Activated CD8-positive, alpha-beta T cell treated with anti-CD3 and anti-CD28 coated beads for 36 hours (primary cell): ENCODE data around the gene DCD. TPM values are rescaled to one million over a fixed set of nuclear protein-coding genes. Genes with fewer than 3 reads are reported as not detected.
"Not testable (repeated sequence)": the region's sequence is repeated elsewhere in the genome, so short reads cannot be mapped to it uniquely, and the experiment has no call there.

Experiments used
- ATAC-seq: fragments of 200-7000 bp; cut with Tn5 transposase; one replicate; pipeline ENCODE4 v1.10.0; 2021; ENCODE audit warnings: mild to moderate bottlenecking, moderate library complexity
- CTCF ChIA-PET: fragments of 350-600 bp; sonication (Branson Sonifier 250); formaldehyde crosslinking; loops from one replicate; lab custom pipeline; 2021; ENCODE audit warnings: antibody characterized with exemption; lab: Charles Lee
- POLR2A ChIA-PET: fragments of 350-600 bp; sonication (Branson Sonifier 250); formaldehyde crosslinking; loops from one replicate; lab custom pipeline; 2021; ENCODE audit warnings: antibody characterized with exemption; lab: Charles Lee
- DNase-seq: peaks from one replicate; pipeline ENCODE4 v3.0.0-alpha.2; 2020
- H3K27ac Mint-ChIP-seq: one replicate; pipeline ENCODE4 v1.8.0; 2021; ENCODE audit warnings: mild to moderate bottlenecking, mixed read lengths
- H3K27me3 Mint-ChIP-seq: one replicate; pipeline ENCODE4 v1.8.0; 2021; ENCODE audit warnings: mixed read lengths
- H3K36me3 Mint-ChIP-seq: one replicate; pipeline ENCODE4 v1.8.0; 2021; ENCODE audit warnings: low read depth, mixed read lengths
- H3K4me1 Mint-ChIP-seq: one replicate; pipeline ENCODE4 v1.8.0; 2021; ENCODE audit warnings: low read depth, mixed read lengths
- H3K4me3 Mint-ChIP-seq: one replicate; pipeline ENCODE4 v1.8.0; 2021; ENCODE audit warnings: mild to moderate bottlenecking, moderate library complexity, mixed read lengths
- H3K9me3 Mint-ChIP-seq: one replicate; pipeline ENCODE4 v1.8.0; 2021; ENCODE audit warnings: mixed read lengths
- intact Hi-C: fragments of 100-400 bp; cut with micrococcal nuclease; formaldehyde crosslinking; loops from one replicate; pipeline ENCODE4 v1.10.0; 2022
- total RNA-seq, 2 experiments: library from RNA; stranded (reverse); gene quantifications; one replicate each; pipeline ENCODE4 v1.2.3, GENCODE V29; 2021
- TF ChIP-seq, protein P1 (sequence below): fragments of 200-600 bp; IDR thresholded peaks from one replicate; pipeline ENCODE4 v1.8.0; 2022; ENCODE audit warnings: antibody characterized with exemption, mild to moderate bottlenecking

Gene DCD
- total RNA-seq, 2 experiments from 2014 or later, result not detected

- Mint-ChIP-seq H3K4me3 (no peak overlapping the region), H3K27me3 (peaks cover 55% of the 10 kb centered on the region), H3K36me3 (no peaks in the 10 kb centered on the region), H3K27ac (no peak overlapping the region), H3K4me1 (no peaks in the 10 kb centered on the region), H3K9me3 (no peaks in the 10 kb centered on the region)
- ChIA-PET POLR2A (no interaction called here), CTCF (interaction anchor here (0.8 to 5.1 kb wide), 14 partner anchors 9 to 816 kb away, joined by 3 to 22 read pairs (median 4); no protein-coding TSS in a partner anchor)
- ATAC-seq (peak; percentile 78), DNase-seq (peak; percentile 66)
- intact Hi-C loops, result no loop called here
- TF ChIP-seq, protein P1, sequence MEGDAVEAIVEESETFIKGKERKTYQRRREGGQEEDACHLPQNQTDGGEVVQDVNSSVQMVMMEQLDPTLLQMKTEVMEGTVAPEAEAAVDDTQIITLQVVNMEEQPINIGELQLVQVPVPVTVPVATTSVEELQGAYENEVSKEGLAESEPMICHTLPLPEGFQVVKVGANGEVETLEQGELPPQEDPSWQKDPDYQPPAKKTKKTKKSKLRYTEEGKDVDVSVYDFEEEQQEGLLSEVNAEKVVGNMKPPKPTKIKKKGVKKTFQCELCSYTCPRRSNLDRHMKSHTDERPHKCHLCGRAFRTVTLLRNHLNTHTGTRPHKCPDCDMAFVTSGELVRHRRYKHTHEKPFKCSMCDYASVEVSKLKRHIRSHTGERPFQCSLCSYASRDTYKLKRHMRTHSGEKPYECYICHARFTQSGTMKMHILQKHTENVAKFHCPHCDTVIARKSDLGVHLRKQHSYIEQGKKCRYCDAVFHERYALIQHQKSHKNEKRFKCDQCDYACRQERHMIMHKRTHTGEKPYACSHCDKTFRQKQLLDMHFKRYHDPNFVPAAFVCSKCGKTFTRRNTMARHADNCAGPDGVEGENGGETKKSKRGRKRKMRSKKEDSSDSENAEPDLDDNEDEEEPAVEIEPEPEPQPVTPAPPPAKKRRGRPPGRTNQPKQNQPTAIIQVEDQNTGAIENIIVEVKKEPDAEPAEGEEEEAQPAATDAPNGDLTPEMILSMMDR, result peak; percentile 65
These were observed 32.2 kb upstream of the DCD start for GRCh38 chr12:54680374-54680773.

DNA sequence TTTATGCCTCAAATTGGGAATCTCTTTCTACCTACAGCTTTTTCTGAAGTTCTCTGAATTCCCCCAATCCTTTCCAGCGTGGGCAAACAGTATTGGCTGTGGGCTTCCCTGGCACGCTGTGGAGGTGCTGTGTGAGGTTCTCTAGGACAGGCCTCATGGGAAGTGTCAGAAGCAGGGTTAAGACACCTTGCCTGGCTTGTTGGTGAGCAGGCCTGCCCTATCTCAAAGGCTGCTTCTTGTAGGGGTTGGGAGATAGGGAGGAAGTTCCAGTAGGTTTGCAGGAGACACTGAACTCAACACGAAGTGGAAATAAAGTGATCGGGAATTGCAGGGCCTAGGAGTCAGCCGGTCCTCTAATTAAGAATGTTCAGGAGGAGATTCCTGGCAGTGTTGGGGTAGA is 30.0 kb upstream of the DCD start:
- no peaks in the 10 kb centered on the region for H3K36me3 Mint-ChIP-seq
- TF ChIP-seq, protein P1, result no peak
- DNase-seq, result no peak
- no peaks in the 10 kb centered on the region for H3K4me1 Mint-ChIP-seq
- no peak for ATAC-seq
- ChIA-PET POLR2A (no interaction called here), CTCF (interaction anchor here (5.1 kb wide), 1 partner anchor 19 kb away, joined by 22 read pairs; no protein-coding TSS in a partner anchor)
- peaks cover 37% of the 10 kb centered on the region for H3K27me3 Mint-ChIP-seq
- no peaks in the 10 kb centered on the region for H3K9me3 Mint-ChIP-seq
- no peak overlapping the region for H3K27ac Mint-ChIP-seq
- intact Hi-C loops, result no loop called here
- H3K4me3 Mint-ChIP-seq, result no peak overlapping the region

DNA sequence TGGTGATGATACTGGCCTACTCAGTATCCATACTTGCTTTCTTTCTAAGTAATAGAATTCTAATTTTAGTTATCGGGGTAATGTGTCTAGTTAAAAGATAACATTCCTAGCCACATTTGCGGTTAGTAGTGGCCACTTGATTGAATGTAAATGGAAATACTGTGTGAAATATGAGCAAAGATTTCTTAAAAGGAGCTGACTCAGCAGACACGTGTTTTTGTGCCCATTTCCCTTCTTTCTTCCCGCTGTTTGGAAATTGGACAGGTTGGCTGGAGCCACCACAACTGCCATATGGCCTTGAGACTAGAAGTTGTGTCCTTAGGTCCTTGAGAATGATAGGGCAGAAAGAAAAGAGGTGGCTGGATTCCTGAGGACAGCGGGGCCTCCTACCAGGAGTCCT is 19.8 kb upstream of the DCD start:
- Mint-ChIP-seq H3K27me3 (peaks cover 19% of the 10 kb centered on the region), H3K9me3 (no peaks in the 10 kb centered on the region), H3K36me3 (no peaks in the 10 kb centered on the region), H3K4me1 (no peaks in the 10 kb centered on the region), H3K27ac (no peak overlapping the region), H3K4me3 (no peak overlapping the region)
- intact Hi-C loops, result no loop called here
- ChIA-PET CTCF (no interaction called here), POLR2A (no interaction called here)
- ATAC-seq (no peak), DNase-seq (no peak)
- TF ChIP-seq, protein P1, result no peak

DNA sequence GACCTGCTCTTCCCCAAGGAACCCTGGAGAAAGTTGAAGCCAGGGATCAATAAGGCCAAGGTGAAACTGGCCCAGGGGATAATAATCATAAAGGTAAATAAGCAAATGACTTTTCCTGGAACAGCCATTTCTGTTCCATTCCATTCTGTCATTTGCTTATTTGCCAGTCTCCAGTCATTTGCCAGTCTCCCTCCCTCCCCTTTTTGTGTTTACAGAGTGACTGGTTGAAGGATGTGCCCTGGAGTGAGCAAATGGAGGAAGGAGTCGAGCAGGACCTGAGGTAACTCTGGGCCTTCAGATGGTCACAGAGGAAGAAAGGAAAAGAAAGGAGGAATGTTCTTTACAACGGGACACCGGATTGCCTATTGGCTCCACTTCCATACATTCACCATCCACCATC is 17.8 kb upstream of the DCD start:
- H3K36me3 Mint-ChIP-seq, result no peaks in the 10 kb centered on the region
- H3K4me1 Mint-ChIP-seq, result no peaks in the 10 kb centered on the region
- no peaks in the 10 kb centered on the region for H3K9me3 Mint-ChIP-seq
- ATAC-seq, result no peak
- TF ChIP-seq, protein P1, result no peak
- peaks cover 12% of the 10 kb centered on the region for H3K27me3 Mint-ChIP-seq
- no peak for DNase-seq
- POLR2A ChIA-PET, result no interaction called here
- H3K27ac Mint-ChIP-seq, result no peak overlapping the region
- intact Hi-C loops, result no loop called here
- CTCF ChIA-PET, result no interaction called here
- H3K4me3 Mint-ChIP-seq, result no peak overlapping the region

DNA sequence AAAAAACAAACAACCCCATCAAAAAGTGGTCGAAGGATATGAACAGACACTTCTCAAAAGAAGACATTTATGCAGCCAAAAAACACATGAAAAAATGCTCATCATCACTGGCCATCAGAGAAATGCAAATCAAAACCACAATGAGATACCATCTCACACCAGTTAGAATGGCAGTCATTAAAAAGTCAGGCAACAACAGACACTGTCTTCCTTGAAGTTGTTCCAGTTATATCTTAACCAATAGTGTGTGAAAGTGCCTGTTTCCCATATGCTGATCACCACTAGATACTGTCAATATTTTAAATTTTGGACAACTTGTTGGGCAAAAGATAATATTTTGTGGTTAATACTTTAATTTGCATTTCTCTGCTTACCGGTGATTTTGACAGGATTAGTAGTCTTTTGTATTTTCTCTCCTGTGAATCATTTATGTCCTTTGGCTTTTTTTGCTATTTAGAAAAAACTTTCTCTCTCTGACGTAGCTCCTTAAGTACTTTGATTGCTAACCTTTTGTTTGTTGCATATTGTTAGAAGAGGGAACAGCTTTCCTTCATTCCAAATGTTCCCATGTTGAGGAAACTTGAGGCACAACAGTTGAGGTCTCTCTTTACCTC is 17.0 kb upstream of the DCD start:
- CTCF ChIA-PET, result not testable (repeated sequence)

More for the DNA sequence above, 17.0 kb upstream of the DCD start:
- POLR2A ChIA-PET, H3K36me3 Mint-ChIP-seq, ATAC-seq, H3K27ac Mint-ChIP-seq, H3K9me3 Mint-ChIP-seq, H3K4me1 Mint-ChIP-seq, intact Hi-C loops, DNase-seq, H3K4me3 Mint-ChIP-seq: not testable (repeated sequence)
- H3K27me3 Mint-ChIP-seq, result peaks cover 12% of the 10 kb centered on the region
